GM23338 (cell line): Measurements from ENCODE around the gene LRRC37A2.
"Not testable (repeated sequence)": the region's sequence is repeated elsewhere in the genome, so short reads cannot be mapped to it uniquely, and the experiment has no call there.

Experiments used
- CREB1 ChIP-seq: fragments of 250-450 bp; sonication (Bioruptor Pico); IDR thresholded peaks from 2 replicates; pipeline ENCODE4 v1.5.0; 2020; ENCODE audit warnings: low read depth, mild to moderate bottlenecking, moderate library complexity
- CTCF ChIP-seq, 2 experiments: fragments of 200-600 bp in 1 of 2; sonication (generic) in 1 of 2; conservative IDR thresholded peaks; 2 replicates each; pipeline versions ENCODE4 v1.5.1 to v1.6.1; 2016 to 2017; ENCODE audit warnings: antibody characterized with exemption in 2 of 2, low read depth in 2 of 2, mild to moderate bottlenecking in 2 of 2, moderate library complexity in 1 of 2
- EZH2phosphoT487 ChIP-seq: fragments of 200-600 bp; sonication (generic); IDR thresholded peaks from one replicate; pipeline ENCODE4 v1.8.1; 2018; ENCODE audit warnings: antibody characterized with exemption; ENCODE audit not compliant: unreplicated experiment
- JUNB ChIP-seq: IDR thresholded peaks from one replicate; pipeline ENCODE4 v1.6.1; 2016; ENCODE audit warnings: antibody characterized with exemption; ENCODE audit not compliant: unreplicated experiment
- POLR2AphosphoS5 ChIP-seq: IDR thresholded peaks from 2 replicates; pipeline ENCODE4 v1.6.1; 2016; ENCODE audit warnings: antibody characterized with exemption, low read depth
- REST ChIP-seq: IDR thresholded peaks from one replicate; pipeline ENCODE4 v1.6.1; 2018; ENCODE audit warnings: antibody characterized with exemption; ENCODE audit not compliant: unreplicated experiment

GRCh38 chr17:46534716-46535115, 22.4 kb downstream of the LRRC37A2 start:
- not testable (repeated sequence) for TF ChIP-seq REST; POLR2AphosphoS5; CTCF (conservative IDR thresholded peaks at IDR 0.05; ENCODE audit: low read depth in 2 of 2); JUNB; CREB1 (CRISPR knock-in tag); EZH2phosphoT487
